ENCODE data around the gene CIAO3.

CIAO3 gene

GRCh38 chr16:687499-687898, 53.3 kb downstream of the CIAO3 start:
- DNase-seq = no peak

- no peak for DNase-seq
Measured at GRCh38 chr16:686459-687260, 54.1 kb downstream of the CIAO3 start.

DNA sequence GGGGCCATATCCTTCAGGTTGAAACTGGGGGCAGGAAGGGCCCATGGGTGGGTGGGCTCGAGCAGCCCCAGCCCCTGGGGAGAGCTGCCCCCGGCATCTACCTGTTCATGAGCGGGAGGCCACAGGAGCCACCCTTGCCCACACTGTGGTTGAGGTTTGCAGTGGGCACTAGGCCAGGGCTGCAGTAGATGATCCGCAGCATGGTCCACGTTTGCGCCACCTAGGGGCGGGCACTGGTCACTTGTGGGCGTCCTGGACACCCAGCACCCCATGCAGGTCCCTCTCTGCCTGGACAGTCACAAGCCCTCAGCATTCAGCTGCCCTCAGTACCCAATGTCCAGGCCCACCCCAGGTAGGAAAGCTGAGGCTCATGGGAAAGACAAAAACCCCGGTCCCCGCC, 54.8 kb downstream of the CIAO3 start:
- no peak for DNase-seq

GRCh38 chr16:684961-685696, 55.7 kb downstream of the CIAO3 start:
- no peak for DNase-seq

DNA sequence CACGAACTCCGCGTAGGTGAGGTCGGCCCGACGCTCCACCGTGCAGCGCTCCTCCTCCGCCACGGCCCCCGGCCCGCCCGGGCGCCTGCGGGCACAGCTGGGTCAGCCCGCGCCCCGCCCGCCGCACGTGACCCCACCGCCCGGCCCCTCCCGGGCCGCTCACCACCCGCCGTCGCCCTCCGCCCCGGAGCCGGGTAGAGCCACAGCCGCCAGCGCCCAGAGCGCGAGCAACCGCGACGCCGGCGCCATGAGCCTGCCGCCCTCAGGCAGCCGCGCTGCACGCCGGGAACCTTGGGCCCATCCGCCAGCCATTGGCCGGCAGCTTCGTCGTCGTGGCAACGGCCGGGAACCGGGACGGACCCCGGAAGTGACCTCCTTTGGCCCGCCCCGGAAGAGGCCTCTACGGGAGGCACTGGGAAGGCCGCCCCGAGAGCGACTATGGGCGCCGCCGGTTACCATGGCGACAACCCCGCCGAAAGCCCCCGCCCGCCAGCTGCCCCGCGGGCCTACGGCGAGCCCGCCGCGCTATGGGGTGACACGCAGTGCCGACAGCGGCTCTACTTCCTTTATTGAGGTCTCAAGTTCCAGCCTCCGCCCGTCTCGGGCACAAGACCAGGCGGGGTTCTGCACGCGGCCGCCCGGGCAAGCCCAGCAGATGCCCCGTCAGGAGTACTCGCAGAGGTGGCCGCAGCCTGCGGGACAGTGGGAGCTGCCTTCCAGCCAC, 56.6 kb downstream of the CIAO3 start, which contains the start of gene JMJD8:
TSS of gene JMJD8 (minus strand) at position 264 of the 724 bp plus-strand sequence. CDS start at position 249, 15 bp downstream.
- peak; percentile 96 for DNase-seq

DNA sequence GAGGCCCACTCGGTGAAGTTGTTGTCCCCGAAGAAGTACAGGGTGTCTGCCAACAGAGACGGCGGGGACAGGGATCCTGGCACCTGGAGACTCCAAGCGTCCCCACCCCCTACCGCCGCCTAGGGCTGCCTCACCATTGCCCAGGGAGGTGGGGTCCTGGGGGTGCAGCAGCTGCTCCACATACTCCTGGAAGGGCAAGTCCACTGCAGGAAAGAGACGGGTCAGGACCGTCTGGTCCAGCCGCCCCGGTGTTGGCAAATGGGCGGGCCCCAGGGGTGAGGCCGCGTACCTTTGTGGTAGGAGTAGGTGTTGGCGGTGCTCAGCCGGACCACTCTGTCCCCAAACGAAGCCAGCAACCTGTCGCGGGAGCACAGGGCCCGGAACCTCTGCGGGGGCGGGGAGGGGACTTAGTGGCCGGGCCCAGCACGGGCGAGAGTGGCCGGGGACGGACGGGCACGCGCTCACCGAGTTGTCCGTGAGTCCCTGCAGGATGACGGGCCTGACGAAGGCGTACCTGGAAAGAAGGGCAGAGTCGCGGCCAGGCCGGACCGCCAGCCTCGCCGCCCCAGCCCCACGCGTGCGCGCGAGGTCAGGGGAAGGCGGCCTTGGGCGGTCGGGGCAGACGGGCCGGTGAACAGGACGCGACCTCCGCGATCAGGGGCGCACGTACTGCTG, 57.3 kb downstream of the CIAO3 start:
- no peak for DNase-seq

- DNase-seq = no peak
Measured at GRCh38 chr16:682493-683395, 58.1 kb downstream of the CIAO3 start.

DNA sequence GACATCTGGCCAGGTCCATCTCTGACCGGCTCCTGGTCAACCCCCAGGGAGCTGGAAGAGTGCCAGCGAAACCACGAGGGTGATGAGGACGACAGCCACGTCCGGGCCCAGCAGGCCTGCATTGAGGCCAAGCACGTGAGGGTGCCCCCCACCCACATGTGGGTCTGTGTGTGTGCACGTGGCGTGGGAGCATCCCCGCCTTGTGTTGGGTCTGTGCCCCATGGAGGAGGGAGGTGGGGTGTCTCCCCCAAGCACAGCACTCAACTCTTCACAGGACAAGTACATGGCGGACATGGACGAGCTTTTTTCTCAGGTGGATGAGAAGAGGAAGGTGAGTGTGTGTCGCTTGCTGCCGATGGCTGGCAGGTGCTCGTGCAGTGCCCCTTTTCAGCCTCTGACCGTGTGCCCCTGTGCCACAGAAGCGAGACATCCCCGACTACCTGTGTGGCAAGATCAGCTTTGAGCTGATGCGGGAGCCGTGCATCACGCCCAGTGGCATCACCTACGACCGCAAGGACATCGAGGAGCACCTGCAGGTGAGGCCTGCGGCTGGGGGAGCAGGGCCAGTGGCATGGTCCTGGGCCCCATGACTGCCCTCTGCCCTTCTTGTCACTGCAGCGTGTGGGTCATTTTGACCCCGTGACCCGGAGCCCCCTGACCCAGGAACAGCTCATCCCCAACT, 58.9 kb downstream of the CIAO3 start:
- DNase-seq = no peak

DNA sequence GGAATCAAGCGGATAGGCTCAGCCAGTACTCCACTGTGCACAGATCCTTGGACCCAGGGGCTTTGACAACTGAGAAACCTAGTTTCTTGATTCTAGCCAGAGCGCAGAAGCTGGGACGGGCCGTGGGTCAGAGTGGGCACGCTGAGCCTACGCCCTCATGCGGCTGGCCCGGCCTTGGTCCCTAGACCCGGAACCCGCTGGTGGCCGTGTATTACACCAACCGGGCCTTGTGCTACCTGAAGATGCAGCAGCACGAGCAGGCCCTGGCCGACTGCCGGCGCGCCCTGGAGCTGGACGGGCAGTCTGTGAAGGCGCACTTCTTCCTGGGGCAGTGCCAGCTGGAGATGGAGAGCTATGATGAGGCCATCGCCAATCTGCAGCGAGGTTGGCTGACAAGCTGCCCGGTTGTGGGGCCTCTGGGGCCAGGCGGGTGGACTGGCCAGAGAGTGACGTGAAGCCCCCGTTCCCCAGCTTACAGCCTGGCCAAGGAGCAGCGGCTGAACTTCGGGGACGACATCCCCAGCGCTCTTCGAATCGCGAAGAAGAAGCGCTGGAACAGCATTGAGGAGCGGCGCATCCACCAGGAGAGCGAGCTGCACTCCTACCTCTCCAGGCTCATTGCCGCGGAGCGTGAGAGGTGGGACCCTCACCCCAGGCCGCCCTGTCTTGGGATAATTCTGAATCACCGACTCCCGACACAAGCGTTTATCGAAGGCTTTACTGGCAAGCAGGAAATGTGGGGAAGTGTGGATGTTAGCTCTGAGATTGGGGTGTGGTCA, 59.6 kb downstream of the CIAO3 start:
- no peak for DNase-seq

DNA sequence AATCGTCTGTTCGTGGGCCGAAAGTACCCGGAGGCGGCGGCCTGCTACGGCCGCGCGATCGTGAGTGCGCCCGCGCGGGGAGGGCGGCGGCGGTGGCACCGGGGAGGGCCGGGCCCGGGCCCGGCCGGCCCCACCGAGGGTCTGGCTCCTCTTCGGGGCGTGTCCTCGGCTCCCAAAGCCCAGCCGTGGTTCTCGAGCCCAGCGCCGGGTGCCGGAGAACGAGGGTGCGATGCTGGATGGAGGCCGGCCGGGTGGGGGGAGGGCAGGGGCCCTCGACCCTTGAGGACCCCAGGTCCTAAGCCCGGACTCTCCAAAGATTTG, 60.2 kb downstream of the CIAO3 start:
- no peak for DNase-seq

GRCh38 chr16:679814-680624, 60.8 kb downstream of the CIAO3 start, which contains the start of gene STUB1:
Gene STUB1, plus strand, starts transcription at chr16:680410. Its CDS starts 116 bp downstream, at chr16:680526.
- DNase-seq = peak; percentile 84
